GM18498 (cell line): ENCODE measurements around the gene C9orf43.
"Not testable (repeated sequence)": the region's sequence is repeated elsewhere in the genome, so short reads cannot be mapped to it uniquely, and the experiment has no call there.

Experiments used
- ATAC-seq: cut with Tn5 transposase; IDR thresholded peaks from one replicate; pipeline ENCODE4 v1.9.1; 2021; ENCODE audit warnings: mild to moderate bottlenecking, moderate library complexity; ENCODE audit not compliant: unreplicated experiment

The C9orf43 gene

GRCh38 chr9:113381441-113381840 is 29.1 kb upstream of the C9orf43 start:
- ATAC-seq = not testable (repeated sequence)

GRCh38 chr9:113381909-113382411 is 28.6 kb upstream of the C9orf43 start:
- ATAC-seq = no peak

GRCh38 chr9:113386571-113387393 is 23.8 kb upstream of the C9orf43 start:
- no peak for ATAC-seq

DNA sequence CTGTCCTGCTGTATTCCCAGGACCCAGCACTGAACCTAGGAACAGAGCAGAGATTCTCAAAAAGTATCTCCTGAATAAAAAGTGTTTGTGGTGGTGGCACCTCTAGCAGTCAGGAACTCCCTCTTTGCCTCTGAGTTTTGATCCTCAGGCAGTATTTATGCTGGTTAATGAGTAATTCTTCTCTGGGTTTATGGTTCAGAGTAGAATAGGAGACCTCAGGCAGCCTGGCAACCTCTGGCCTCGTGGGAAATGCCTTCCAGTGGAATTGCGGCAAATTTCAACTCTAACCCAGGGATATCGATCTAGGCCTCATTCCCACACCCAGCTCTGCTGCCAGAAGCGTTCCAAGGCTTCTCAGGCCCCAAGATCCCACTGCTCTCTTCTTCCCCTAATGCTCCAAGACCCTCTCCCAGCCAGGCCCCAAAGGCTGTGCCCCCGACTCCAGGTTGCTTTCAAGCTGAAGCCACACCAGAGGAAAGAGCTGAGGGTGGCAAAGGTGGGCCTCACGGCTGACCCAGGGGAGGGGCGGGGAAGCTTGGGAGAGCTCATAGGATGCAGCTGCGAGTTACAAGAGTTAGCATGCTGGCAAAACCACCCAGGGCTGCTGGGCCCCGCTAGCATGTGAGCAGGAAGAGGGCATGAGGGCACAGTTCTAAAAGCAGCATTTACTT is 22.9 kb upstream of the C9orf43 start:
- no peak for ATAC-seq

DNA sequence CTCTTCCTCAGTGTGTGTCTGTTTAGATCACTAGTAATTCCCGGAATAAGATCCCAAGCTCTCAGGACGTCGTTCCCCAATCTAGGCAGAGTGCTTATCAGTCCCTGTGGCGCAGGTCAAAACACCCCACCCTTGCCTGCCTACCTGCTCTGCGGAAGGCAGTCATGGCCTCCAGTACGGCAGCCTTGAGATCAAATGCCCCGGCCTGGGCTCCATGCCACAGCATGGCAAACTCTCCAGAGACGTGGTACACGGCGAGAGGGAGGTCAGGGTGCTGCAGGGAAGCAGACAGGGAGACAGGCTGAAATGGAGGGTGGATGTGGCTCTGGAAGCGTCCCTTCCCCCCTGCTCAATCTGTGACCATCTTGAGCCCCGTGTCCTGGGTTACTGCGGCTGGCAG is 21.7 kb upstream of the C9orf43 start:
- no peak for ATAC-seq

GRCh38 chr9:113389451-113389850 is 21.1 kb upstream of the C9orf43 start:
- no peak for ATAC-seq

- ATAC-seq = no peak
Observed at GRCh38 chr9:113390192-113390960, 20.2 kb upstream of the C9orf43 start.

- no peak for ATAC-seq
Observed at GRCh38 chr9:113391917-113392316, 18.6 kb upstream of the C9orf43 start.

- ATAC-seq = no peak
Observed at GRCh38 chr9:113393281-113393680, 17.3 kb upstream of the C9orf43 start.

DNA sequence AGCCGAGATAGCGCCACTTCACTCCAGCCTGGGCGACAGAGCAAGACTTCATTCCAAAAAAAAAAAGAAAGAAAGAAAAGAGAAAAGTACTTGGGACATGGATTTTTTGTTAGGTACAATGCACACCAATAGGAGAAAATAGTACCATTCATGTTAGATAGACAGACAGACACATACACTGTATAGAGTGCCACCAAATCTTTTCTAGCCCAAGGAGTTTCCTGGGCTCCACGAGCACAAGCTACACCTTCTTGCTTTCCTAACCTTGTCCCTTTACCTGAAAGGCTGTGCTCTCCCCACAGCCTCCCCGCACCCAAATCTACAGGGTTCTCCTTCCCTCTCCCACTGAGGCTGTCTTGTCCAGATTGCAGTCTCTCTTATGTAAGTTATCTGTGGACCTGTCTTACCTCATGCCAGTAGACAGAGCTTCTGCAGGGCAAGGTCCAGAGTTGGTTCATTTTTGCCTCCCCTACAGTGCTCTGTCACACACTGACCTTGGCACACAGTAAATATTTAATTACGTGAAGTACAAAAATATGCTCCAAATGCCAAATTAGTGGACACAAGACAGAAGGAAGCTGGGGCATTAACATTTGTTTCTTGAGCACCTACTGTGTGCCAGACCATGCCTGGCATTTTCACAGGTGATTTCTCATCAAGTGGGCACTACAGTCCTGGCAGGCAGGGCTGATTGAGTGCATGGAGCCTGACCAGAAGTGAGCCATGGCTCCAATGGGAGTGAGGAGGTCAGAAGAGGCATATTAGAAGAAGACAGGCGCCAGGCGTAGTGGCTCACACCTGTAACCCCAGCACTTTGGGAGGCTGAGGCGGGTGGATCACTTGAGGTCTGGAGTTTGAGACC is 15.3 kb upstream of the C9orf43 start:
- ATAC-seq = no peak

- no peak for ATAC-seq
Observed at GRCh38 chr9:113397203-113397631, 13.3 kb upstream of the C9orf43 start.

DNA sequence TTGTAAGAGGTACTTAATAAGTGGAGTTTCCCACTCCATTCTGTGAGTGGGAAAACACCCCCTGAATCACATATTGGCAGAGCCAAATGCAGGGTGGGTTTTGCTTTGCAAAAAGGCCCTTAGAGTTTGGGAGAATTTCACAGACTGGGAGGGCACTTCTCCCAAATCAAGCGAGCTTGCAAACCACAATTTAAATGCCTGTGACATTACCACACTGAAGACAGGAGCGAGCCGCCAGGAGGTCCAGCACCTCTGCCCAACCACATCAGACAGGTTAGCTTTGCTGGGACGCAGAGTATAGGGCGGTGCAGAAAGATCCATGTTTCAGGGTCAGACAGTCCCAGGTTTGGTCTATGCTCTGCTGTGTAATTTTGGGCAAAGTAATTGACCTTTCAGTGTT is 11.8 kb upstream of the C9orf43 start:
- ATAC-seq = no peak

DNA sequence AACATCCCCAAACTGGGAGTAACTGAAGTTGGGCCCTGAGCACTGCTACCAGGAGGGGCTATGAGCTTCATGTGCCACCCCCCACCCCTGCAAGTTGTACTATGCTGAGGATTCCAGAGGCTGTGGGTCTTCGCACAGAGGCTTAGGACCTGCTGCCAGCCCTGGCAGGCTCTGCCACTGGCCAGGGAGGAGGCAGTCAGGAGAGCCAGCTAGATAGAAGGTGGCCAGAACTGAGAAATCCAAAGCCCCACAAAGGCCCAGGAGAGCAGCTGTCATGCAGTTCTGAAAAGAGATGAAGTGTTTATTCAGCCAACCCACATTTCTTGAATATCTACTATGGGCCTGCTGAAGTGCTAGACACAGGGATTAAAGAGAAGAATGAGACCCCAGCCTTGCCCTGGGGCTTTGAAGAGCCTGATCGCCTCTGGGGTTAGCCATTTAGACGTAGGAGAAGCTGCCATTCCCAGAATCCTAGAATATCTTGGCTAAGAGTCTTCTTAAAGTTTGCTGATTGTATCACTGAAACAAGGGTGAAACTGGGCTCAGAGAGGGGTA is 10.8 kb upstream of the C9orf43 start:
- ATAC-seq = no peak

GRCh38 chr9:113401027-113401792 is 9.3 kb upstream of the C9orf43 start, which contains the start of gene ALAD:
Gene ALAD, minus strand, starts transcription at chr9:113401284. Its CDS starts 7,725 bp downstream, at chr9:113393559.
- peak; percentile 99 for ATAC-seq

GRCh38 chr9:113403646-113404045 is 6.9 kb upstream of the C9orf43 start:
- ATAC-seq = no peak

DNA sequence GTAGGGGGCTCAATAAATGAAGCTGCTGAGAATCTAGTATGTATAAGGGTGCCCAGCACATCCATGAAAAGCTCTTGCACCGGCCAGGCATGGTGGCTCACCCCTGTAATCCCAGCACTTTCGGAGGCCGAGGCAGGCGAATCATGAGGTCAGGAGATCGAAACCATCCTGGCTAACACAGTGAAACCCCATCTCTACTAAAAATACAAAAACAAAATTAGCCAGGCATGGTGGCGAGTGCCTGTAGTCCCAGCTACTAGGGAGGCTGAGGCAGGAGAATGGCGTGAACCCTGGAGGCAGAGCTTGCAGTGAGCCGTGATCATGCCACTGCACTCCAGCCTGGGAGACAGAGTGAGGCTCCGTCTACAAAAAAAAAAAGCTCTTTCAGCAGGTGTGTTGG is 4.2 kb upstream of the C9orf43 start:
- not testable (repeated sequence) for ATAC-seq

DNA sequence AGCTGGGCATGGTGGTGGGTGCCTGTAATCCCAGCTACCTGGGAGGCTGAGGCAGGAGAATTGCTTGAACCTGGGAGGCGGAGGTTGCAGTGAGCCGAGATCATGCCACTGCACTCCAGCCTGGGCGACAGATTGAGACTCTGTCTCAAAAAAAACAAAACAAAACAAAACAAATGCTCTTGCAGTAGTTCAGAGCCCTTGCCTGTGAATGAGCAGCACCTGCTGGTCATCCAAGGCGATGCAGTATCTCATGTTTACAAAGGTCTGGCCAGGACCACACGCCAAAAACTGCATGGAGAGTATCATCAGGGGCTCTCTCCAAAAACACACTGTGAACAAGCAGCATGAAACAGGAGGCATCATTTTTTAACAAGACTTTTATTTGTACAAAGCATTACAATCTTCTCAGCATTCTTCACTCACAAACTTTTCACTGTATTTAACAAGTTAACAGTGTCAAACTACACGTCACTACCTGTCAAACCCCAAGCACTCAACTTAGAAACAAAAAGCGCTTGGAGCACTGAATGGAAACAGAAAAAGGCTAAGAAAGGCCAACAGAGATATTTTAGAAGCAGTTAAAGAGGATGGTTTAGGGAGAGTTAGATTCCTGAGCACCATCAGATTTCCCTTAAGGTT is 3.6 kb upstream of the C9orf43 start:
- peak; percentile 36 for ATAC-seq

- no peak for ATAC-seq
Observed at GRCh38 chr9:113409481-113409880, 1.1 kb upstream of the C9orf43 start.

DNA sequence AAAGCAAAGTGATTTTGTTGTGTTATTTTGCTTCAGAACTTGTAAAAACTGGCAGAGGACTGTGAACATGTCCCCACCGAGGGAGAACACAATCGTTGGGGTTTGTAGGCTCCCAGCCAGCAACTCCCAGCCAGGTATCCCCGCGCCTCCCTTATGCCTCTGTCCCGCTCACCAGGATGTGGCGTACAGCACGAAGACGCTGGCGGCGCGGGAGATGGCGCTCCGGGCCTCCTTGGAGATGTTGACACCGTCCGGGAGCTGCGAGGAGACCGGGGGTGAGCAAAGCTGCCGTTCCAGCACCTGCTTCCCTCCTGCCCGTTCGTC is 702 bp upstream of the C9orf43 start:
- no peak for ATAC-seq
